Measurements from ENCODE around the gene AVPR2.

AVPR2 gene

DNA sequence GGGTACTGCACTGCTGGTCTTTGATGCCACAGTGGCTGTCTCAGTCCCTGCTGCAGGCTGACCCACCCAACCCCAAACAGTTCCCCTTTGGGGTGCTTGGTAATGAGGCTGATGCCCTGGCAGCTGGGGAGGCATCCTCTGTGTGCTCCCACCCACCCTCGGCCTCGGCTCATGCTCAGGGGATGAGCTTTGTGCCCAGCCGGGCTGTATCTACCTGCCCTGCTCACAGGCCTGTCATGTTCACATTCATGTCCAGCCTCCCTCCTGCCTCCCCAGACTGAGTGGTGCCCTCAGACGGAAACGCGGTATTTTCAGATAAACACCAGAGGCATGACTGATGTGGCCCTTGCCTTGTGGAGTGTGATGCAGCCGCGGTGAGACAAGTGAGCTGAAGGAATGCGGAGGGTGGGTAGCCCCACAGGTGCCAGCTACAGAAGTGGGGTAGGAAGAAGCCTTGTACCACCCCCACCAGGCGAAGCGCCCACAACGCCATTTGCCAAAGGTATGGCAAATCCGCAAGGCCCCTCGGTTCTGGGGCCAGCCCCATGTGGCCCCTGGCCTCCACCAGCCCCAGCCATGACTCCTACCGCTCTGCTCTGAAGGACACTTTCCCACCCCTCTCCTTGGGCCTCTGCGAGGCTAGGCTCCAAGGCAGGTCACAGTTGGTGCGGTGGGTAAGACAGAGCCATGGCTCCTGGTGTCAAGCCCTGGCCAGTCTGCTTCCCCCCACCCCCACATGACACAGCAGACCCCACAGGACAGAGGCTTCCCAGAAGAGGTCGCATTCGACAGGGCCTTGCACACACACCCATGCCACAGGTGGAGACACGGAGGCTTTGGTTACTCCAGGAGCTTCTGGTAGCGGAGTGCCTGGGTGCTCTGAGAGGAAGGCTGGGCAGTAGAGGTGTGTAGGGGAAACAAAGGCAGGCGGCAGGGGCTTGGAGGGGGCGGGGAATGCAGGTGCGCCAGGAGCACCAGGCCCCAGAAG is 41.8 kb downstream of the AVPR2 start:
- H3K4me3 ChIP-seq (ENCODE audit: low read depth, low read length) = no peak overlapping the region

DNA sequence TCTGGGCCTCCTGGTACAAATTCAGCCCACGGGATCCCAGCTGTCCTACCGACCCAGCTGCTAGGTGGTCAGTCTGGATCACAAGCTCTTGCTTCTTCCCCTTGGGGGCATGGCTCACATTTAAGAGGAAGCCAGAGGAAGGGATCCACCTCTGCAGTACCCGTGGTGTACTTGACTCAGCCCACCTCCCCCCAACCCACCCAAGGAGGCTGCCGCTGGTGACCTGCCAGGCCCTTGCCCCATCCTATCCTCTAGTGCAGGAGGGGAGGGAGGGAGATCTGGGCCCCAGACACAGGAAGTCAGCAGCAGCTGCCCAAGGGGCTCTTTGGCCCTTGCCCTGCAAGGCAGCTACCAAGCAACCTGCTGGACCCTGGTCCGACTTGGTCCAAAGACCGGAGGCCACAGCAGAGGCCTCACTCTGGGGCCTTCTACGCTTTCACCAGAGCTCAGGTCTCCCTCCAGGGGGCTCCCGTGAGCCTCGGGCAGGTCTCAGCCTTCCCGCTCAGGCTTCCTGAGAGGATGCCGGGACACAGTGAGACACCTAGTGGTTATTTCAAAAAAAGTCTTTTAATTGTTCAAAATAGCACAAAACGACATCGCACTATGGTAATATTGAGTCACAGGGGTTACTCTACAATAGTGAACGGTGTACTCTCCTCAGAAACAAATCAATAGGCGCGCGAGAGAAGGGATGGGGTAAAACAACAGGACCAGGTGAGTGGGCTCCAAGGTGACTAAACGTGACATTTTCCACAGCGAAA is 42.7 kb downstream of the AVPR2 start:
- H3K27me3 ChIP-seq (ENCODE audit: control insufficient read depth, insufficient read depth, low read length) = no peaks in the 10 kb centered on the region
- no peak overlapping the region for H3K9ac ChIP-seq (ENCODE audit: low read depth, low read length)
- H3K27ac ChIP-seq (ENCODE audit: low read depth, low read length) = peak overlapping the region; percentile 60
- H3K4me3 ChIP-seq (ENCODE audit: low read depth, low read length) = no peak overlapping the region
- no peaks in the 10 kb centered on the region; the same call in 1 of the 2 replicates for H3K9me3 ChIP-seq (ENCODE audit: control insufficient read depth, insufficient read depth, low read length)
- H3K36me3 ChIP-seq (ENCODE audit: control insufficient read depth, insufficient read depth, low read length) = peaks cover 47% of the 10 kb centered on the region
- H3K4me1 ChIP-seq (ENCODE audit: control insufficient read depth, insufficient read depth, low read length) = peaks cover 3% of the 10 kb centered on the region; the same call in 1 of the 2 replicates

More for the DNA sequence above, 41.8 kb downstream of the AVPR2 start:
- peaks cover 38% of the 10 kb centered on the region for H3K36me3 ChIP-seq (ENCODE audit: control insufficient read depth, insufficient read depth, low read length)
- H3K27ac ChIP-seq (ENCODE audit: low read depth, low read length) = no peak overlapping the region
- no peaks in the 10 kb centered on the region; the same call in 1 of the 2 replicates for H3K9me3 ChIP-seq (ENCODE audit: control insufficient read depth, insufficient read depth, low read length)
- no peak overlapping the region for H3K9ac ChIP-seq (ENCODE audit: low read depth, low read length)
- no peaks in the 10 kb centered on the region for H3K27me3 ChIP-seq (ENCODE audit: control insufficient read depth, insufficient read depth, low read length)
- peaks cover 3% of the 10 kb centered on the region; the same call in 1 of the 2 replicates for H3K4me1 ChIP-seq (ENCODE audit: control insufficient read depth, insufficient read depth, low read length)

DNA sequence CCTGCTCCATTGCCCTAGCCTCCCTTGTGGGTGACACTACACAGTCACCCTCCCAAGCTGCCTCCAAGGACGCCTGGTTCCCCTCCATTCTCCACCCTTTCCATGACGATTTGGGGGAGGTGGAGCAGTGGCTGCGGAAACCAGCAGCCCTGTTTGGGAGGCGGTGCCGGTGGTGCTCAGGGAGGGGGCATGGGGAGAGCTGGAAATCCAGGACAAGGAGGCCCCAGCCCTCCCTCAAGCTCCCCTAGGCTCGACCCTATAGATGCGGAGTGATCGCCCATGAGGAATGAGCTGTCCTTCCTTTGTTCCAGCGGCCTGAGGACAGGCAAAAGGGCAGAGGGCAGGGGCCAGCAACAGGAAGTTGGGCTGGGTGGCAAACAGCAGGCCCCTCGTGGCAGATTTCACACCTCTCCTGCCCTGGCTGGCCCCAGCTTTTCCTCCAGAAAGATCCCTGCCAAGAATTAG is 43.6 kb downstream of the AVPR2 start:
- Histone ChIP-seq H3K27ac (ENCODE audit: low read depth, low read length) (peak overlapping the region; percentile 60), H3K36me3 (ENCODE audit: control insufficient read depth, insufficient read depth, low read length) (peaks cover 56% of the 10 kb centered on the region), H3K27me3 (ENCODE audit: control insufficient read depth, insufficient read depth, low read length) (no peaks in the 10 kb centered on the region), H3K4me3 (ENCODE audit: low read depth, low read length) (no peak overlapping the region), H3K4me1 (ENCODE audit: control insufficient read depth, insufficient read depth, low read length) (peaks cover 3% of the 10 kb centered on the region; the same call in 1 of the 2 replicates), H3K9ac (ENCODE audit: low read depth, low read length) (no peak overlapping the region), H3K9me3 (ENCODE audit: control insufficient read depth, insufficient read depth, low read length) (no peaks in the 10 kb centered on the region; the same call in none of the 2 replicates)

GRCh38 chrX:153948847-153949805 is 44.7 kb downstream of the AVPR2 start:
- H3K36me3 ChIP-seq (ENCODE audit: control insufficient read depth, insufficient read depth, low read length) = peaks cover 65% of the 10 kb centered on the region
- no peaks in the 10 kb centered on the region for H3K27me3 ChIP-seq (ENCODE audit: control insufficient read depth, insufficient read depth, low read length)
- no peaks in the 10 kb centered on the region; the same call in 1 of the 2 replicates for H3K9me3 ChIP-seq (ENCODE audit: control insufficient read depth, insufficient read depth, low read length)
- H3K27ac ChIP-seq (ENCODE audit: low read depth, low read length) = peak overlapping the region; percentile 66
- H3K4me1 ChIP-seq (ENCODE audit: control insufficient read depth, insufficient read depth, low read length) = peaks cover 3% of the 10 kb centered on the region; the same call in 1 of the 2 replicates
- H3K4me3 ChIP-seq (ENCODE audit: low read depth, low read length) = no peak overlapping the region
- no peak overlapping the region for H3K9ac ChIP-seq (ENCODE audit: low read depth, low read length)

- Histone ChIP-seq H3K9ac (ENCODE audit: low read depth, low read length) (no peak overlapping the region), H3K4me1 (ENCODE audit: control insufficient read depth, insufficient read depth, low read length) (no peaks in the 10 kb centered on the region; the same call in 1 of the 2 replicates), H3K4me3 (ENCODE audit: low read depth, low read length) (no peak overlapping the region), H3K36me3 (ENCODE audit: control insufficient read depth, insufficient read depth, low read length) (peaks cover 75% of the 10 kb centered on the region), H3K9me3 (ENCODE audit: control insufficient read depth, insufficient read depth, low read length) (no peaks in the 10 kb centered on the region; the same call in 1 of the 2 replicates), H3K27ac (ENCODE audit: low read depth, low read length) (peak overlapping the region; percentile 20), H3K27me3 (ENCODE audit: control insufficient read depth, insufficient read depth, low read length) (no peaks in the 10 kb centered on the region)
Measured at GRCh38 chrX:153950127-153950526, 45.7 kb downstream of the AVPR2 start.

DNA sequence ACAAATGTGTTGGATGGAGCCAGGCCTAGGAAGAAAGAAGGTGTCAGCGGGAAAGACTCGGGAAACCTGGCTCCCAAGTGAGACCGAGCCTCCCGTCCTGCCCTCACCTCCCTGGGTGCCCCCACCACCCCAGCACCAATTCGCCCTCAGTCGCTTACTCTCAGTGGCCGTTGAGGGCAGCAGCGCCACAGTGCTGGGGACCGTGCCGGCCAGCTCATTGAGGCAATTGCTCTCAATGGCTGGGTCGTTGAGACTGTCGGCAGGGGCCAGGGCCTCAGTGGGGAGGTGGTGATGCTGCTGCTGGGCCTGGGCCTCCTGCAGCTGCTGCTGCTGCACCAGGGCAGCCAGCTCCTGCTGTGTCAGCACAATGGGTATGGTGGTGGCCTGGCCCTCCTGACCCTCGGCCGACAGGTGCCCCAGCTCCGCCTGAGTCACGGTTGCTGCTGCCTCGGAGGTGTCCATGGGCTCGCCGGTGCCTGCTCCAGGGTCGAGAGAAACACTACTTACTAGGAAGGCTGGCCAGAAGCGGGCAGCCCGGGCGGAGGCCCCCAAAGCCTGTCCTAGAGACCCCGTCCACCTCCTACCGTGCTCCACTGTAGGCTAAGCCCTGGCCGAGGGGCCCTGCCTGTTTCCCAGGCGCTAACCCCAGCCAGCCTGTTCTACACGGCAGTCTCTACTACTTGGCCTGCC is 47.4 kb downstream of the AVPR2 start:
- H3K9ac ChIP-seq (ENCODE audit: low read depth, low read length) = no peak overlapping the region
- H3K4me1 ChIP-seq (ENCODE audit: control insufficient read depth, insufficient read depth, low read length) = no peaks in the 10 kb centered on the region; the same call in 1 of the 2 replicates
- peaks cover 92% of the 10 kb centered on the region for H3K36me3 ChIP-seq (ENCODE audit: control insufficient read depth, insufficient read depth, low read length)
- no peak overlapping the region for H3K4me3 ChIP-seq (ENCODE audit: low read depth, low read length)
- no peaks in the 10 kb centered on the region for H3K27me3 ChIP-seq (ENCODE audit: control insufficient read depth, insufficient read depth, low read length)
- no peak overlapping the region for H3K27ac ChIP-seq (ENCODE audit: low read depth, low read length)
- no peaks in the 10 kb centered on the region; the same call in 1 of the 2 replicates for H3K9me3 ChIP-seq (ENCODE audit: control insufficient read depth, insufficient read depth, low read length)

DNA sequence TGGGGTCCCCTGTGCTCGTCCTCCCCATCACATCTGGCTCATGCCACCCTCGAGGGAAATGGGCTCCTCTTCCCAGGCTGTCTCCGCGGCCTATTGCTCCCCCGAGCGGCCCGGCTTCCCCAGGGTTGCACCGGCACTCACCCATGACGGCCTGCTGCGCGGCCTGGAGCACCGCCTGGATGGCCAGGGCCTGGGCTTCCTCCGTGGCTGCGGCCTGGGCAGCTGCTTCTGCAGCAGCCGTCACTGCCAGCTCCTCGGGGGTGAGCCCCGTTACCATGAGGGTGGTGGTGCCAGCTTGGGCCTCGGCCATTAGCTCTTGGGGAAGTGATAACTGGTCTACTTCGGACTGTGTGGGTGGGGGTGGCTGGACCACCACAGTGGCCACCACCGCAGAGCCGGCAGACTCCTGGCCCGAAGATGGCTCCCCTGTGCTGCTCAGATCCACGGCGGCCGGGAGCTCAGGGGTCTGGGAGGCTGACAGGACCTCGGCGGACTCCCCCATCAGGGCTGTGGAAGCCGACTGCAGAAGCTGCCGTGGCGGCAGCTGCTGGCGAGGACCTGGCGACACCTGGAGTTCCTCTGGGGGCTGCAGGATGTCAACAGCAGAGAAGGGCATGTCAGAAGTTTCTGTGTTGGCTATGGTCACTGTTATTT is 48.0 kb downstream of the AVPR2 start:
- H3K9ac ChIP-seq (ENCODE audit: low read depth, low read length) = no peak overlapping the region
- peaks cover 96% of the 10 kb centered on the region for H3K36me3 ChIP-seq (ENCODE audit: control insufficient read depth, insufficient read depth, low read length)
- peak overlapping the region; percentile 74 for H3K27ac ChIP-seq (ENCODE audit: low read depth, low read length)

GRCh38 chrX:153953342-153953830 is 48.9 kb downstream of the AVPR2 start:
- H3K9me3 ChIP-seq (ENCODE audit: control insufficient read depth, insufficient read depth, low read length) = no peaks in the 10 kb centered on the region; the same call in 1 of the 2 replicates
- peaks cover 97% of the 10 kb centered on the region for H3K36me3 ChIP-seq (ENCODE audit: control insufficient read depth, insufficient read depth, low read length)
- no peak overlapping the region for H3K9ac ChIP-seq (ENCODE audit: low read depth, low read length)
- H3K4me1 ChIP-seq (ENCODE audit: control insufficient read depth, insufficient read depth, low read length) = no peaks in the 10 kb centered on the region
- peak overlapping the region; percentile 74 for H3K27ac ChIP-seq (ENCODE audit: low read depth, low read length)
- H3K4me3 ChIP-seq (ENCODE audit: low read depth, low read length) = no peak overlapping the region
- H3K27me3 ChIP-seq (ENCODE audit: control insufficient read depth, insufficient read depth, low read length) = no peaks in the 10 kb centered on the region

More for the DNA sequence above, 48.0 kb downstream of the AVPR2 start:
- Histone ChIP-seq H3K4me3 (ENCODE audit: low read depth, low read length) (no peak overlapping the region), H3K27me3 (ENCODE audit: control insufficient read depth, insufficient read depth, low read length) (no peaks in the 10 kb centered on the region), H3K4me1 (ENCODE audit: control insufficient read depth, insufficient read depth, low read length) (no peaks in the 10 kb centered on the region; the same call in 1 of the 2 replicates), H3K9me3 (ENCODE audit: control insufficient read depth, insufficient read depth, low read length) (no peaks in the 10 kb centered on the region; the same call in 1 of the 2 replicates)

- no peak overlapping the region for H3K4me3 ChIP-seq (ENCODE audit: low read depth, low read length)
- no peaks in the 10 kb centered on the region for H3K27me3 ChIP-seq (ENCODE audit: control insufficient read depth, insufficient read depth, low read length)
- H3K9me3 ChIP-seq (ENCODE audit: control insufficient read depth, insufficient read depth, low read length) = no peaks in the 10 kb centered on the region; the same call in 1 of the 2 replicates
- H3K4me1 ChIP-seq (ENCODE audit: control insufficient read depth, insufficient read depth, low read length) = no peaks in the 10 kb centered on the region
- H3K9ac ChIP-seq (ENCODE audit: low read depth, low read length) = no peak overlapping the region
- H3K36me3 ChIP-seq (ENCODE audit: control insufficient read depth, insufficient read depth, low read length) = peaks cover 98% of the 10 kb centered on the region
- H3K27ac ChIP-seq (ENCODE audit: low read depth, low read length) = no peak overlapping the region
Measured at GRCh38 chrX:153953892-153954557, 49.6 kb downstream of the AVPR2 start.
